Tongue (tissue), 2 donors: Measurements from ENCODE around the gene CYP1A1. TPM values are rescaled to one million over a fixed set of nuclear protein-coding genes. Genes with fewer than 3 reads are reported as not detected.

Experiments used
- DNase-seq: peaks from one replicate; pipeline ENCODE4 v3.0.0-alpha.2; 2015
- total RNA-seq: library from RNA; depleted of rRNA; stranded (reverse); fragments of >200 nt; gene quantifications from one replicate; pipeline ENCODE4 v1.2.3, GENCODE V29; 2014

CYP1A1 gene
- total RNA-seq, 1 donor from 2014 or later, result 0.51 TPM

- DNase-seq, result no peak
Observed at GRCh38 chr15:74692327-74692726, 33.0 kb downstream of the CYP1A1 start.

- DNase-seq, result no peak
Observed at GRCh38 chr15:74683758-74684157, 41.6 kb downstream of the CYP1A1 start.

- DNase-seq, result no peak
Observed at GRCh38 chr15:74682954-74683353, 42.4 kb downstream of the CYP1A1 start.

GRCh38 chr15:74680456-74680855 is 44.9 kb downstream of the CYP1A1 start:
- DNase-seq, result no peak

- DNase-seq, result no peak
Observed at GRCh38 chr15:74676801-74677200, 48.5 kb downstream of the CYP1A1 start.

DNA sequence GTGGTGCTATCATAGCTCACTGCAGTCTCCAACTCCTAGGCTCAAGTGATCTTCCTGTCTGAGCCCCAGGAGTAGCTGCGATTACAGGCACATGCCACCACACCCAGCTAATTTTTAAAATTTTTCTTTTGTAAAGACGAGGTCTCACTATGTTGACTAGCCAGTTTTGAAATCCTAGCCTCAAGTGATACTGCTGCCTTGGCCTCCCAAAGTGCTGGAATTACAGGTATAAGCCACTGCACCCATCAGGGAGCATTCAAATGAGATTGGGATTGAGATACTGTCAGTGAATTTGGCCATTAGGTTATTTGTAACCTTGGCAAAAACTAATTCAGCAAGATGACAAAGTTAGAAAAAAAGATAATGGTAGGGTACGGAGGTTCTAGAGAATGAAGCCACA is 51.2 kb downstream of the CYP1A1 start:
- DNase-seq, result no peak

- no peak for DNase-seq
Observed at GRCh38 chr15:74669627-74670026, 55.7 kb downstream of the CYP1A1 start.

Other genes with a start within 250 kb of the CYP1A1 start
- 4.1 TPM for gene ARID3B, start 184.3 kb downstream of the CYP1A1 start, total RNA-seq
- gene CLK3, start 109.7 kb downstream of the CYP1A1 start, total RNA-seq, result 54.6 TPM
- 18.8 TPM for gene EDC3, start 29.5 kb downstream of the CYP1A1 start, total RNA-seq
- gene CYP1A2, start 23.3 kb upstream of the CYP1A1 start, total RNA-seq, result not detected
- gene CSK, start 56.6 kb upstream of the CYP1A1 start, total RNA-seq, result 27.6 TPM
- not detected for gene LMAN1L, start 87.3 kb upstream of the CYP1A1 start, total RNA-seq
- not detected for gene CPLX3, start 101.1 kb upstream of the CYP1A1 start, total RNA-seq
- gene ULK3, start 117.6 kb upstream of the CYP1A1 start, total RNA-seq, result 49.2 TPM
- gene SCAMP2, start 147.8 kb upstream of the CYP1A1 start, total RNA-seq, result 49.9 TPM
- 81.8 TPM for gene MPI, start 164.5 kb upstream of the CYP1A1 start, total RNA-seq
- gene FAM219B, start 181.3 kb upstream of the CYP1A1 start, total RNA-seq, result 76.3 TPM
- gene COX5A, start 212.5 kb upstream of the CYP1A1 start, total RNA-seq, result 143 TPM
- gene RPP25, start 231.2 kb upstream of the CYP1A1 start, total RNA-seq, result 3.3 TPM